Testis (tissue), 3 donors: ENCODE data around the gene GALNT11. TPM values are rescaled to one million over a fixed set of nuclear protein-coding genes. Genes with fewer than 3 reads are reported as not detected.

Experiments used
- DNase-seq: peaks from one replicate; pipeline ENCODE4 v3.0.0-alpha.2; 2019
- H3K27ac ChIP-seq, 2 donors: fragments of 200-600 bp; sonication (generic); one replicate each; pipeline ENCODE4 v1.5.1; 2019
- H3K27me3 ChIP-seq: fragments of 200-600 bp; sonication (generic); one replicate; pipeline ENCODE4 v1.5.1; 2019
- H3K36me3 ChIP-seq: fragments of 200-600 bp; sonication (generic); one replicate; pipeline ENCODE4 v1.5.1; 2017; ENCODE audit warnings: low read depth; ENCODE audit errors: missing control alignments
- H3K4me1 ChIP-seq: fragments of 200-600 bp; sonication (generic); one replicate; pipeline ENCODE4 v1.5.1; 2019
- H3K4me3 ChIP-seq, 2 donors: fragments of 200-600 bp; sonication (generic); one replicate each; pipeline ENCODE4 v1.5.1; 2017 to 2019
- H3K9me3 ChIP-seq: fragments of 200-600 bp; sonication (generic); one replicate; pipeline ENCODE4 v1.5.1; 2017
- POLR2A ChIP-seq: fragments of 450-650 bp; IDR thresholded peaks from one replicate; pipeline ENCODE4 v1.6.1; 2017; ENCODE audit warnings: antibody characterized with exemption, mild to moderate bottlenecking, moderate library complexity
- WGBS, 2 donors: methylation state at CpG; one replicate each; pipeline ENCODE4 v1.1.5; 2018; 5-methylcytosine and 5-hydroxymethylcytosine counted together
- intact Hi-C: fragments of 100-400 bp; cut with DNase I; formaldehyde crosslinking; loops from one replicate; pipeline ENCODE4 v1.15.1; 2023; ENCODE audit warnings: low total_unique reads
- polyA plus RNA-seq: library from polyadenylated mRNA; stranded (reverse); fragments of 350-450 nt; fragmentation: Illumina TruSeq; extraction: RNeasy Lipid Tissue Mini Kit (QIAGEN cat#74804); gene quantifications from one replicate; pipeline ENCODE4 v1.2.3, GENCODE V29; 2014; ENCODE audit warnings: low read depth, low replicate concordance; ENCODE audit not compliant: insufficient read depth
- total RNA-seq, 2 donors: library from RNA; depleted of rRNA; stranded (reverse); fragments of >200 nt; gene quantifications; one replicate each; pipeline ENCODE4 v1.2.3, GENCODE V29; 2016
- TF ChIP-seq, protein P1 (sequence below), 3 experiments: fragments of 450-650 bp in 2 of 3; fragments of 200-600 bp in 1 of 3; sonication (generic) in 1 of 3; IDR thresholded peaks; one replicate each; pipeline ENCODE4 v1.5.1; 2016 to 2019; ENCODE audit warnings: antibody characterized with exemption in 3 of 3, mild to moderate bottlenecking in 2 of 3, moderate library complexity in 1 of 3

GALNT11 gene
- total and polyA plus RNA-seq, 3 donors from 2014 or later, result 23.4 to 38.8 (median 36.2) TPM

DNA sequence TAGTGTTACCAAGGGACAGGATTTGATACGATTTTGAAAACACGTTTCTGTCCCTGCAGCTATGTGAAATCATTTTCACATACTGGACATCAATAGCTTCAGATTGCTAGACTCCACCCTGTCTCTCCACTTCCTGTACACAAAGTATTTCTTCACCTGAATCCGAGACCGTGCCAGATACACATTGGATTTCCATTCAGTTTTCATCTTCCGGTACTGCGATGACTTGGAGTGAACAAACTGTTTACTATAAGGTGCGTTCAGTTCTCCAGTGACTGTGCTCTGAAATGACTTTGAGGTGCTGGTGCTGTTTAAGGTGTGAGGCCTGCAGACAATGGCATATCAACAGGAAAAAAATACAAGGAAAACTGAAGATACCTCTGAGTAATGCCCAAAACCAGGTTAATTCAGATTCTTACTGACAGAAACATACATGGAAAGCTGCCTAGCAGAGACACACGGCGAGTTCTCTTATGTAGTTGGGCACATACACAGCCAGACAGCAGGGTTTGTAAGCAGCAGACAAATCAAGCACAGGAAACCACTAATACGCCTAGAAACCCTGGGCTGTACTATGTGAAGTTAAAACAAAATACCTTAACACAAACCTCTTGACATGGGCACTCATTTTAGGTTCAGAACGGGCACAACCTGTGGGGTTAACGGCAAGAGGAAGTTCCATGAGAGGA is 119.2 kb downstream of the GALNT11 start:
- 87 to 88% methylated on average over 12 of the region's 12 CpGs for WGBS, 2 donors
- H3K4me1 ChIP-seq, result no peaks in the 10 kb centered on the region
- intact Hi-C loops, result no loop called here
- TF ChIP-seq POLR2A, result no peak
- TF ChIP-seq, protein P1, sequence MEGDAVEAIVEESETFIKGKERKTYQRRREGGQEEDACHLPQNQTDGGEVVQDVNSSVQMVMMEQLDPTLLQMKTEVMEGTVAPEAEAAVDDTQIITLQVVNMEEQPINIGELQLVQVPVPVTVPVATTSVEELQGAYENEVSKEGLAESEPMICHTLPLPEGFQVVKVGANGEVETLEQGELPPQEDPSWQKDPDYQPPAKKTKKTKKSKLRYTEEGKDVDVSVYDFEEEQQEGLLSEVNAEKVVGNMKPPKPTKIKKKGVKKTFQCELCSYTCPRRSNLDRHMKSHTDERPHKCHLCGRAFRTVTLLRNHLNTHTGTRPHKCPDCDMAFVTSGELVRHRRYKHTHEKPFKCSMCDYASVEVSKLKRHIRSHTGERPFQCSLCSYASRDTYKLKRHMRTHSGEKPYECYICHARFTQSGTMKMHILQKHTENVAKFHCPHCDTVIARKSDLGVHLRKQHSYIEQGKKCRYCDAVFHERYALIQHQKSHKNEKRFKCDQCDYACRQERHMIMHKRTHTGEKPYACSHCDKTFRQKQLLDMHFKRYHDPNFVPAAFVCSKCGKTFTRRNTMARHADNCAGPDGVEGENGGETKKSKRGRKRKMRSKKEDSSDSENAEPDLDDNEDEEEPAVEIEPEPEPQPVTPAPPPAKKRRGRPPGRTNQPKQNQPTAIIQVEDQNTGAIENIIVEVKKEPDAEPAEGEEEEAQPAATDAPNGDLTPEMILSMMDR (IDR thresholded peaks at IDR 0.05), result no peak
- DNase-seq, result no peak
- no peaks in the 10 kb centered on the region for H3K9me3 ChIP-seq
- H3K4me3 ChIP-seq, result no peak overlapping the region
- H3K36me3 ChIP-seq, result no peaks in the 10 kb centered on the region
- H3K27ac ChIP-seq, result no peak overlapping the region
- no peaks in the 10 kb centered on the region for H3K27me3 ChIP-seq

DNA sequence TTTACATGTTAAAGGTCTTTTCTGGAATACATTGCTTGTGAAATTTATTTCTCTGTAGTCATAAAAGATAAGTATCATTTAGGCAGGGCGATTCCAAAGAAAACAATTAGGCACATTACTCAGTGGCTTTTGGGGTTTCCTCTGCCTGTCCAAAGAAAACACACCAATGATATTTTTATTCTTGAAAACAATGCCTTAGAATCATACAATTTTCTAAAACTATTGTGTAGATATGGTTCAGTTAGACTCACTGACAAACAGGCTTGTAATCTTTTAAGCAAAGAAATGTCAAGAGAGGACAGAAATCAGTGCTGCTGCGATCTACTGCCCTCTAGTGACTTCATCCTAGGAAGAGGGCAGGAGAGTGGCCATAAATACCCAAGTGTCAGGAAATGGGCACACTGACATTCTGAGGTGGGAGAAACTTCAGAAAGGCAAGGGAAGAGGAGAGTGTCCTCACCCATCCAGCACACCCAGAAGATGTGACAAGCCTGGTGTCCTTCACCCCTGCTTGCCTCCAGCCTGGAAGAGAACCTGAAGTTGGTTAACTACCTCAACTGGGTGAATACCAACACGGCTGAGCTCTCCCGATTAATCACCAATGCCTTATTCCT is 120.5 kb downstream of the GALNT11 start:
- H3K27ac ChIP-seq, result no peak overlapping the region
- intact Hi-C loops, result no loop called here
- H3K27me3 ChIP-seq, result no peaks in the 10 kb centered on the region
- no peaks in the 10 kb centered on the region for H3K4me1 ChIP-seq
- H3K4me3 ChIP-seq, result no peak overlapping the region
- no peaks in the 10 kb centered on the region for H3K36me3 ChIP-seq
- WGBS, 2 donors, result 68 to 81% methylated on average over 4 of the region's 4 CpGs
- DNase-seq, result peak; percentile 36
- TF ChIP-seq POLR2A, result no peak
- TF ChIP-seq, protein P1 (IDR thresholded peaks at IDR 0.05), result peak in 2 of 3 experiments; percentile 36 to 37
- no peaks in the 10 kb centered on the region for H3K9me3 ChIP-seq

DNA sequence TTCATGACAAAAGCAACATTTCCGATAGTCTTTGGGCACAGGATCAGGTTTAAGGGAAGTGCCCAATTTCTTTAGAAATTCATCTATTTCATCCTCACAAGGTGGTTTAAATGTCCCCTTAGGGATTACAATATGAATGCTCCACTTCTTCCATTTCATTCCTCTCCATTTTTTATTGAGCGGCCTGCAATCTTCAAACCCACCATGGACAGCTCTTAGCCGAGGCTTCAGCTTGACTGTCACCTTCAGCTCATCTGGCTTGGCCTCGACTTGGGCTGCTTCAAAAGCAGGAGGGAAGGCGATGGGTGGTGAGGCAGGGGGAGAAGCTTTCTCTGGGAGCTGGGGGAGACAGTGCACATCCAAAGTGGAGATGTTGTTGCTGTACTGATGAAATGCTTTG is 123.2 kb downstream of the GALNT11 start:
- WGBS, 2 donors, result 92% methylated on average over 5 of the region's 5 CpGs
- Histone ChIP-seq H3K36me3 (no peaks in the 10 kb centered on the region), H3K27me3 (no peaks in the 10 kb centered on the region)

DNA sequence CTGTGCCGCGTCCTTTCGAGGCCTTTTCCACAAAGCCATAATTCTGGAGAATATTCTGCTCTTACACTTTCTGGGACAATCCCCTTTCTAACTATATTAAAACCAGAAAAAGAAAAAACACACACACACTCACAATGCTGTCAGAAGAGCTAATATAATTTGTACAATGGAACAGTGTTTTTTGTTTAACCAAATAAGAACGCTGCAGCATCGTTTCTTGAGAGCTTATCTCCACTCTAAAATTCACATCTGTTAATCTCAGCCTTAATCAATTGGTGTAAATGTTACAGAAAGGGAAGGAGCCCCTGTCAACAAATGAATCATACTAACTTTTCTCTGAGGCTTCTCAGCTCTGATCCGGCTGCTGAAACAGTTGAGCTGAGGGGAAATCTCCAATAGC is 123.9 kb downstream of the GALNT11 start:
- WGBS, 2 donors, result 86 to 90% methylated on average over 6 of the region's 6 CpGs
- Histone ChIP-seq H3K4me3 (no peak overlapping the region), H3K36me3 (no peaks in the 10 kb centered on the region), H3K9me3 (no peaks in the 10 kb centered on the region), H3K4me1 (no peaks in the 10 kb centered on the region), H3K27ac (no peak overlapping the region), H3K27me3 (no peaks in the 10 kb centered on the region)
- TF ChIP-seq, protein P1 (IDR thresholded peaks at IDR 0.05), result no peak
- TF ChIP-seq POLR2A, result no peak
- DNase-seq, result no peak
- intact Hi-C loops, result no loop called here

More for the DNA sequence above, 123.2 kb downstream of the GALNT11 start:
- no peak for TF ChIP-seq POLR2A
- TF ChIP-seq, protein P1 (IDR thresholded peaks at IDR 0.05), result no peak
- Histone ChIP-seq H3K4me3 (no peak overlapping the region), H3K9me3 (no peaks in the 10 kb centered on the region), H3K4me1 (no peaks in the 10 kb centered on the region), H3K27ac (no peak overlapping the region)
- intact Hi-C loops, result no loop called here
- DNase-seq, result no peak
